Neural cell (in vitro differentiated cells): Measurements from ENCODE around the gene CCDC201. TPM values are rescaled to one million over a fixed set of nuclear protein-coding genes. Genes with fewer than 3 reads are reported as not detected.

ENCODE experiments used
- H2AFZ ChIP-seq: fragments of 200-600, 300-800 bp; sonication (generic), shearing (Covaris generic); 2 replicates; pipeline ENCODE4 v1.6.0; 2014; ENCODE audit warnings: low read depth, mild to moderate bottlenecking, antibody characterized with exemption, low read length, moderate library complexity
- H3F3A ChIP-seq: fragments of 200-600 bp; shearing (Covaris generic); 2 replicates; pipeline ENCODE4 v1.6.1; 2016; ENCODE audit warnings: mild to moderate bottlenecking, moderate library complexity, mixed read lengths, antibody characterized with exemption, low read length; ENCODE audit not compliant: insufficient read depth, poor library complexity, severe bottlenecking
- H3K27ac ChIP-seq: fragments of 200-600, 300-800 bp; sonication (generic), shearing (Covaris generic); 2 replicates; pipeline ENCODE4 v1.5.1; 2014; ENCODE audit warnings: mild to moderate bottlenecking, low read length, moderate library complexity
- H3K27me3 ChIP-seq: fragments of 300-800, 200-600 bp; sonication (generic), shearing (Covaris generic); 2 replicates; pipeline ENCODE4 v1.6.0; 2014; ENCODE audit warnings: mild to moderate bottlenecking, low read depth, low read length, moderate library complexity; ENCODE audit not compliant: insufficient read depth
- H3K36me3 ChIP-seq: fragments of 300-800, 200-600 bp; sonication (generic), shearing (Covaris generic); 2 replicates; pipeline ENCODE4 v1.5.1; 2014; ENCODE audit warnings: mild to moderate bottlenecking, antibody characterized with exemption, low read length, moderate library complexity; ENCODE audit not compliant: insufficient read depth
- H3K4me2 ChIP-seq: fragments of 300-800, 200-600 bp; sonication (generic), shearing (Covaris generic); 2 replicates; pipeline ENCODE4 v1.6.0; 2014; ENCODE audit warnings: mild to moderate bottlenecking, low read length
- H3K4me3 ChIP-seq: fragments of 300-800, 200-600 bp; sonication (generic), shearing (Covaris generic); 2 replicates; pipeline ENCODE4 v1.5.1; 2014; ENCODE audit warnings: mild to moderate bottlenecking, low read length, moderate library complexity
- H3K79me2 ChIP-seq: fragments of 200-600 bp; shearing (Covaris generic); replicated peaks from 2 replicates; pipeline ENCODE4 v1.6.0; 2014; ENCODE audit warnings: mild to moderate bottlenecking, low read length, moderate library complexity; ENCODE audit not compliant: insufficient read depth
- H3K9ac ChIP-seq: fragments of 300-800, 200-600 bp; sonication (generic), shearing (Covaris generic); 2 replicates; pipeline ENCODE4 v1.6.1; 2016; ENCODE audit warnings: mild to moderate bottlenecking, low read length, mixed read lengths
- H3K9me2 ChIP-seq: fragments of 200-600 bp; shearing (Covaris generic); 2 replicates; pipeline ENCODE4 v1.6.1; 2016; ENCODE audit warnings: mild to moderate bottlenecking, low read length, mixed read lengths; ENCODE audit not compliant: insufficient read depth
- H3K9me3 ChIP-seq: fragments of 200-600, 300-800 bp; sonication (generic), shearing (Covaris generic); 2 replicates; pipeline ENCODE4 v1.6.1; 2016; ENCODE audit warnings: mild to moderate bottlenecking, mixed run types, low read length, moderate library complexity, mixed read lengths
- H4K20me1 ChIP-seq: fragments of 200-600 bp; shearing (Covaris generic); 2 replicates; pipeline ENCODE4 v1.6.1; 2016; ENCODE audit warnings: mild to moderate bottlenecking, mixed run types; ENCODE audit not compliant: insufficient read depth
- EP300 ChIP-seq: fragments of 450-650 bp; conservative IDR thresholded peaks from 2 replicates; pipeline ENCODE4 v1.6.1; 2014; ENCODE audit warnings: antibody characterized with exemption, mild to moderate bottlenecking, moderate library complexity; ENCODE audit not compliant: poor library complexity, severe bottlenecking
- MXI1 ChIP-seq: fragments of 450-650 bp; conservative IDR thresholded peaks from 2 replicates; pipeline ENCODE4 v1.6.1; 2014; ENCODE audit warnings: antibody characterized with exemption, mild to moderate bottlenecking; ENCODE audit not compliant: poor library complexity, severe bottlenecking
- POLR2AphosphoS5 ChIP-seq: IDR thresholded peaks from 2 replicates; pipeline ENCODE4 v1.6.1; 2012
- RAD21 ChIP-seq: fragments of 450-650 bp; conservative IDR thresholded peaks from 2 replicates; pipeline ENCODE4 v1.6.1; 2014; ENCODE audit warnings: antibody characterized with exemption, mild to moderate bottlenecking, moderate library complexity
- SMC3 ChIP-seq: fragments of 450-650 bp; conservative IDR thresholded peaks from 2 replicates; pipeline ENCODE4 v1.6.1; 2014; ENCODE audit warnings: antibody characterized with exemption, mild to moderate bottlenecking, moderate library complexity; ENCODE audit not compliant: poor library complexity
- TAF1 ChIP-seq: IDR thresholded peaks from 2 replicates; pipeline ENCODE4 v1.6.1; 2012; ENCODE audit warnings: low read depth
- polyA plus RNA-seq: library from polyadenylated mRNA; depleted of rRNA; stranded (reverse); fragments of >200 nt; gene quantifications from 2 replicates; pipeline ENCODE4 v1.2.3, GENCODE V29; 2014
- TF ChIP-seq, protein P1 (sequence below): IDR thresholded peaks from 2 replicates; pipeline ENCODE4 v1.6.1; 2012; ENCODE audit warnings: borderline replicate concordance
- TF ChIP-seq, protein P2 (sequence below): fragments of 450-650 bp; IDR thresholded peaks from 2 replicates; pipeline ENCODE4 v1.5.1; 2014; ENCODE audit warnings: antibody characterized with exemption, mild to moderate bottlenecking, moderate library complexity; ENCODE audit not compliant: poor library complexity, severe bottlenecking

CCDC201 gene
- polyA plus RNA-seq, 1 donor from 2014 or later = not detected

DNA sequence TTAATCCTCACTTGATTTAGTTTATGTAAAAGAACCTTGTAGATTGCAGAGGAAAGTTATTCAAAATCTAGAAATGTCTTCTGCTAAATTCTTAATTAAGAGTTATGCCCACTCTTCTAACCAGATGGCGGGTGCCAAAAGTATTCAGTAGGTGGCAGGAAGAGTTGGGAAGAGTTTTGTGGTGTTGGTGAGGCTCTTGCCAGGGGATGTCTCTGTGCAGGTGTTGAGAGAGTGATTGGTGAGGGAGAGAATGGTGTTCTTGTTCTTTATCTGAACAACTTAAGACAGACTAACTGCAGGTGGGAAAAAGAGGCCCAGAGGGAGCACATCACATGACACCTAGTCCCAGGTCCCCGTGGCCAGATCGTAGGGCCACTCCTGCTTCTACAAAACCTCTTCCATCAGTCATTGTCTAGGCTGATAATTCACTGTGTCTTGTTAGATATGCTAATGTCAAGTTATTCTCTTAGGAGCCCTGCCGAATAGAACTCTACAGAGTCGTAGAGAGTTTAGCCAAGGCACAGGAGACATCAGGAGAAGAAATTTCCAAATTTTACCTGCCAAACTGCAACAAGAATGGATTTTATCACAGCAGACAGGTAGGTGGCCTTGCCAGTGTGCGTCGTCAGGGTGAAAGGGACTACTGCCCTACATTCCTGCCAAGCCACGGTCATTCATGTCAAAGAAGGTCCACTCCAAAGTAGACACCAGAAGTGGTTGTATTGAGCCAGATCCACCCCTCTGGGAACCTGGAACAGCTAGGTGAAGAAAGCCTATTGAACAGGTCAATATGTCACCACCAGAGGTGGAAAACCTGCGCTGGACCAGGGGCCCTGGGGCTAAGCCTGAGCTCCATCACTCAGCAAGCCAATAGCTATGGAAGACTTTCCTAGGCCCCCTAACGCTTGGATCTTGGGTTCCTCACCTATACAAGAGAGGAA, 18.9 kb upstream of the CCDC201 start:
- Histone ChIP-seq H3K79me2 (no peaks in the 10 kb centered on the region), H3K9me2 (no peaks in the 10 kb centered on the region), H3K4me2 (no peak overlapping the region), H3K9ac (no peak overlapping the region), H4K20me1 (no peaks in the 10 kb centered on the region), H3K27ac (no peak overlapping the region), H3K4me3 (no peak overlapping the region), H2AFZ (no peak overlapping the region), H3K27me3 (peaks cover 32% of the 10 kb centered on the region), H3F3A (no peaks in the 10 kb centered on the region), H3K9me3 (no peaks in the 10 kb centered on the region), H3K36me3 (no peaks in the 10 kb centered on the region)
- TF ChIP-seq, protein P1, sequence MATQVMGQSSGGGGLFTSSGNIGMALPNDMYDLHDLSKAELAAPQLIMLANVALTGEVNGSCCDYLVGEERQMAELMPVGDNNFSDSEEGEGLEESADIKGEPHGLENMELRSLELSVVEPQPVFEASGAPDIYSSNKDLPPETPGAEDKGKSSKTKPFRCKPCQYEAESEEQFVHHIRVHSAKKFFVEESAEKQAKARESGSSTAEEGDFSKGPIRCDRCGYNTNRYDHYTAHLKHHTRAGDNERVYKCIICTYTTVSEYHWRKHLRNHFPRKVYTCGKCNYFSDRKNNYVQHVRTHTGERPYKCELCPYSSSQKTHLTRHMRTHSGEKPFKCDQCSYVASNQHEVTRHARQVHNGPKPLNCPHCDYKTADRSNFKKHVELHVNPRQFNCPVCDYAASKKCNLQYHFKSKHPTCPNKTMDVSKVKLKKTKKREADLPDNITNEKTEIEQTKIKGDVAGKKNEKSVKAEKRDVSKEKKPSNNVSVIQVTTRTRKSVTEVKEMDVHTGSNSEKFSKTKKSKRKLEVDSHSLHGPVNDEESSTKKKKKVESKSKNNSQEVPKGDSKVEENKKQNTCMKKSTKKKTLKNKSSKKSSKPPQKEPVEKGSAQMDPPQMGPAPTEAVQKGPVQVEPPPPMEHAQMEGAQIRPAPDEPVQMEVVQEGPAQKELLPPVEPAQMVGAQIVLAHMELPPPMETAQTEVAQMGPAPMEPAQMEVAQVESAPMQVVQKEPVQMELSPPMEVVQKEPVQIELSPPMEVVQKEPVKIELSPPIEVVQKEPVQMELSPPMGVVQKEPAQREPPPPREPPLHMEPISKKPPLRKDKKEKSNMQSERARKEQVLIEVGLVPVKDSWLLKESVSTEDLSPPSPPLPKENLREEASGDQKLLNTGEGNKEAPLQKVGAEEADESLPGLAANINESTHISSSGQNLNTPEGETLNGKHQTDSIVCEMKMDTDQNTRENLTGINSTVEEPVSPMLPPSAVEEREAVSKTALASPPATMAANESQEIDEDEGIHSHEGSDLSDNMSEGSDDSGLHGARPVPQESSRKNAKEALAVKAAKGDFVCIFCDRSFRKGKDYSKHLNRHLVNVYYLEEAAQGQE = no peak
- peak; percentile 0 for TF ChIP-seq RAD21

DNA sequence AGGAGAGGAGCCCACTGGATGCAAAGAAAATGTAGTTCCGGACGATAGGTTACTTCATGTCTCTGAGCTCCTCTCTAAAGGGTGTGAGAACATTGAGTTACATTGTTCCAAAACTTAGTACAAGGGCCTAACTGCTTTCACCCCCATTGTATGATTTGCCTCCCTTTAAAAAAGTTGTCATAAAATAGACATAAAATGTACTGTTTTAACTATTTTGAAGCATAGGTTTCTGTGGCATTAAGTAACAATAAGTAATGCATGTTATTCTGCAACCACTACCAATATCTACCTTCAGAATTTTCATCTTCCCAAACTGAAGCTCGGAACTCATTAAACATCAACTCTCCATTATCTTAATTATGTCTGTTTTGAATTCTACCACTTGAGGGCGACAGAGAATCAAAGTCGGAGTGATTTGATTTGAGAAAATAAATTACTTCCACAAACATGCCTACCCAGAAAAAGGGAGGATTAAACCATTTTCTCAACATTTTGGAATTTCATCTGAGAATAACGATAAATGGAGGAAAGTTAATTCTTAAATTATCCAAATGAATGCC, 18.1 kb upstream of the CCDC201 start:
- Histone ChIP-seq H3K27ac (no peak overlapping the region), H3K27me3 (peaks cover 32% of the 10 kb centered on the region), H3K9me3 (no peaks in the 10 kb centered on the region), H3K36me3 (no peaks in the 10 kb centered on the region), H3K9ac (no peak overlapping the region), H3K9me2 (no peaks in the 10 kb centered on the region), H4K20me1 (no peaks in the 10 kb centered on the region), H3K79me2 (no peaks in the 10 kb centered on the region), H3K4me2 (no peak overlapping the region), H3F3A (no peaks in the 10 kb centered on the region), H2AFZ (no peak overlapping the region), H3K4me3 (no peak overlapping the region)
- TF ChIP-seq EP300 = no peak
- no peak for TF ChIP-seq TAF1
- TF ChIP-seq, protein P2, sequence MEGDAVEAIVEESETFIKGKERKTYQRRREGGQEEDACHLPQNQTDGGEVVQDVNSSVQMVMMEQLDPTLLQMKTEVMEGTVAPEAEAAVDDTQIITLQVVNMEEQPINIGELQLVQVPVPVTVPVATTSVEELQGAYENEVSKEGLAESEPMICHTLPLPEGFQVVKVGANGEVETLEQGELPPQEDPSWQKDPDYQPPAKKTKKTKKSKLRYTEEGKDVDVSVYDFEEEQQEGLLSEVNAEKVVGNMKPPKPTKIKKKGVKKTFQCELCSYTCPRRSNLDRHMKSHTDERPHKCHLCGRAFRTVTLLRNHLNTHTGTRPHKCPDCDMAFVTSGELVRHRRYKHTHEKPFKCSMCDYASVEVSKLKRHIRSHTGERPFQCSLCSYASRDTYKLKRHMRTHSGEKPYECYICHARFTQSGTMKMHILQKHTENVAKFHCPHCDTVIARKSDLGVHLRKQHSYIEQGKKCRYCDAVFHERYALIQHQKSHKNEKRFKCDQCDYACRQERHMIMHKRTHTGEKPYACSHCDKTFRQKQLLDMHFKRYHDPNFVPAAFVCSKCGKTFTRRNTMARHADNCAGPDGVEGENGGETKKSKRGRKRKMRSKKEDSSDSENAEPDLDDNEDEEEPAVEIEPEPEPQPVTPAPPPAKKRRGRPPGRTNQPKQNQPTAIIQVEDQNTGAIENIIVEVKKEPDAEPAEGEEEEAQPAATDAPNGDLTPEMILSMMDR = peak; percentile 82
- no peak for TF ChIP-seq POLR2AphosphoS5
- no peak for TF ChIP-seq MXI1
- TF ChIP-seq RAD21 = peak; percentile 82
- TF ChIP-seq SMC3 = peak; percentile 85
- TF ChIP-seq, protein P1 = no peak
